HepG2 (cell line): Measurements from ENCODE around the gene PSMB3. TPM values are rescaled to one million over a fixed set of nuclear protein-coding genes. Genes with fewer than 3 reads are reported as not detected.

Source experiments
- AKNA ChIP-seq: sonication (generic); formaldehyde crosslinking; IDR thresholded peaks from 2 replicates; pipeline ENCODE4 v1.4.0; 2020; ENCODE audit warnings: missing genetic modification reagents, borderline replicate concordance
- CCDC6 ChIP-seq: sonication (generic); formaldehyde crosslinking; IDR thresholded peaks from 2 replicates; pipeline ENCODE4 v1.8.1; 2022; ENCODE audit warnings: mild to moderate bottlenecking, missing genetic modification reagents, moderate library complexity
- DNMT3B ChIP-seq: conservative IDR thresholded peaks from 2 replicates; pipeline ENCODE4 v1.6.1; 2016; ENCODE audit warnings: missing biosample characterization, control low read depth
- EP300 ChIP-seq, 3 experiments: sonication (generic) in 1 of 3; formaldehyde crosslinking in 1 of 3; IDR thresholded peaks; 2 replicates each; pipeline versions ENCODE4 v1.5.1 to v1.6.1; 2011 to 2020; ENCODE audit warnings: low read depth in 2 of 3, low read length in 2 of 3, borderline replicate concordance in 1 of 3, improper control_type of control experiment in 1 of 3, mild to moderate bottlenecking in 1 of 3, missing genetic modification reagents in 1 of 3, moderate library complexity in 1 of 3
- HNF4A ChIP-seq: sonication (generic); formaldehyde crosslinking; IDR thresholded peaks from 2 replicates; pipeline ENCODE4 v1.4.0; 2020; ENCODE audit warnings: missing genetic modification reagents
- HNRNPL ChIP-seq: fragments of 200-400 bp; formaldehyde crosslinking; IDR thresholded peaks from 2 replicates; pipeline ENCODE4 v1.6.1; 2017; ENCODE audit warnings: mild to moderate bottlenecking, low read depth, low read length
- NFIB ChIP-seq: sonication (generic); formaldehyde crosslinking; IDR thresholded peaks from 2 replicates; pipeline ENCODE4 v1.9.0; 2021; ENCODE audit warnings: missing genetic modification reagents, mild to moderate bottlenecking, borderline replicate concordance
- NKX3-1 ChIP-seq: sonication (generic); formaldehyde crosslinking; IDR thresholded peaks from 2 replicates; pipeline ENCODE4 v1.5.0; 2020; ENCODE audit warnings: missing genetic modification reagents
- RAD21 ChIP-seq: fragments of 450-650 bp; formaldehyde crosslinking; IDR thresholded peaks from 2 replicates; pipeline ENCODE4 v1.5.0; 2020; ENCODE audit warnings: mild to moderate bottlenecking
- SOX13 ChIP-seq, 3 experiments: fragments of 450-650 bp in 1 of 3; sonication (generic) in 1 of 3; formaldehyde crosslinking in 1 of 3; IDR thresholded peaks in 2 of 3; conservative IDR thresholded peaks in 1 of 3; 2 replicates each; pipeline versions ENCODE4 v1.5.0 to v1.6.1; 2016 to 2020; ENCODE audit warnings: antibody characterized with exemption in 1 of 3, mild to moderate bottlenecking in 1 of 3, missing compliant biosample characterization in 1 of 3, missing genetic modification reagents in 1 of 3, moderate library complexity in 1 of 3
- TSC22D2 ChIP-seq: sonication (generic); formaldehyde crosslinking; IDR thresholded peaks from 2 replicates; pipeline ENCODE4 v1.5.1; 2020; ENCODE audit warnings: missing genetic modification reagents, mild to moderate bottlenecking, borderline replicate concordance
- ZBTB42 ChIP-seq: sonication (generic); formaldehyde crosslinking; IDR thresholded peaks from 2 replicates; pipeline ENCODE4 v1.5.0; 2020; ENCODE audit warnings: mild to moderate bottlenecking, missing genetic modification reagents
- ZBTB44 ChIP-seq: sonication (generic); formaldehyde crosslinking; IDR thresholded peaks from 2 replicates; pipeline ENCODE4 v1.4.0; 2020; ENCODE audit warnings: missing genetic modification reagents
- ZFP41 ChIP-seq: sonication (generic); formaldehyde crosslinking; IDR thresholded peaks from 2 replicates; pipeline ENCODE4 v1.4.0; 2020; ENCODE audit warnings: mild to moderate bottlenecking, missing genetic modification reagents, borderline replicate concordance
- ZFP82 ChIP-seq: sonication (generic); formaldehyde crosslinking; IDR thresholded peaks from 2 replicates; pipeline ENCODE4 v1.5.1; 2020; ENCODE audit warnings: mild to moderate bottlenecking, missing genetic modification reagents, borderline replicate concordance
- ZKSCAN8 ChIP-seq: IDR thresholded peaks from 2 replicates; pipeline ENCODE4 v1.6.1; 2016; ENCODE audit warnings: borderline replicate concordance, missing genetic modification reagents, missing compliant biosample characterization
- ZNF101 ChIP-seq: sonication (generic); formaldehyde crosslinking; IDR thresholded peaks from 2 replicates; pipeline ENCODE4 v1.4.0; 2020; ENCODE audit warnings: mild to moderate bottlenecking, low read depth, missing genetic modification reagents, borderline replicate concordance
- ZSCAN20 ChIP-seq: sonication (generic); formaldehyde crosslinking; IDR thresholded peaks from 2 replicates; pipeline ENCODE4 v1.4.0; 2020; ENCODE audit warnings: missing genetic modification reagents, mild to moderate bottlenecking, borderline replicate concordance
- polyA plus RNA-seq, 8 experiments: library from polyadenylated mRNA; depleted of rRNA in 3 of 8; stranded (reverse) in 7 of 8; unstranded in 1 of 8; fragments of >200 nt; fragmentation: Illumina TruSeq in 4 of 8; extraction: Trizol in 4 of 8; gene quantifications; 2 replicates each; pipeline versions ENCODE4 v1.2.1 to v1.2.3, GENCODE V29; 2011 to 2016; ENCODE audit warnings: low read depth in 4 of 8, missing spikeins in 1 of 8, mixed read lengths in 1 of 8; ENCODE audit not compliant: insufficient read depth in 1 of 8
- total RNA-seq, 5 experiments: library from RNA; depleted of rRNA; stranded (reverse); fragments of >200 nt; fragmentation: Illumina TruSeq; extraction: Trizol; gene quantifications; 2 replicates each; pipeline ENCODE4 v1.2.3, GENCODE V29; 2016; ENCODE audit warnings: low read depth in 1 of 5
- TF ChIP-seq, protein P1 (sequence below): sonication (generic); formaldehyde crosslinking; IDR thresholded peaks from 2 replicates; pipeline ENCODE4 v1.5.0; 2020; ENCODE audit warnings: missing genetic modification reagents

Gene PSMB3
- total and polyA plus RNA-seq, 2 of the 13 experiments (the other 11 are each of a cell fraction or from before 2014, with no cell fraction given), result 366 to 517 TPM

- TF ChIP-seq ZBTB44 (CRISPR knock-in tag) (peak; percentile 34; the same call in 1 of the 2 replicates), ZFP82 (CRISPR knock-in tag) (peak; percentile 10; the same call in 1 of the 2 replicates), NFIB (CRISPR knock-in tag) (no peak), AKNA (CRISPR knock-in tag) (peak; percentile 74; the same call in 1 of the 2 replicates), DNMT3B (CRISPR knock-in tag) (0 out of 2 replicates have a peak, but pooled peaks have one; percentile 56), TSC22D2 (CRISPR knock-in tag) (no peak), ZFP41 (CRISPR knock-in tag) (no peak), RAD21 (CRISPR knock-in tag) (no peak), ZNF101 (CRISPR knock-in tag) (no peak), HNF4A (CRISPR knock-in tag) (no peak), CCDC6 (CRISPR knock-in tag) (0 out of 2 replicates have a peak, but pooled peaks have one; percentile 11), ZSCAN20 (peak; percentile 78; the same call in 1 of the 2 replicates), ZBTB42 (CRISPR knock-in tag) (no peak), HNRNPL (no peak), ZKSCAN8 (CRISPR knock-in tag) (no peak), SOX13 (IDR thresholded peaks at IDR 0.05) (0 out of 2 replicates have a peak, but pooled peaks have one; percentile 15), SOX13 (CRISPR knock-in tag; conservative IDR thresholded peaks at IDR 0.05 in 1 of 2, IDR thresholded peaks at IDR 0.05 in 1 of 2) (no peak; a peak in 1 of 4 replicates), EP300 (IDR thresholded peaks at IDR 0.05; ENCODE audit: low read depth in 2 of 2, low read length in 2 of 2) (no peak), EP300 (CRISPR knock-in tag; IDR thresholded peaks at IDR 0.05; ENCODE audit: borderline replicate concordance) (peak; percentile 41; the same call in 1 of the 2 replicates), NKX3-1 (CRISPR knock-in tag) (peak; percentile 63; the same call in 1 of the 2 replicates)
- TF ChIP-seq, protein P1, sequence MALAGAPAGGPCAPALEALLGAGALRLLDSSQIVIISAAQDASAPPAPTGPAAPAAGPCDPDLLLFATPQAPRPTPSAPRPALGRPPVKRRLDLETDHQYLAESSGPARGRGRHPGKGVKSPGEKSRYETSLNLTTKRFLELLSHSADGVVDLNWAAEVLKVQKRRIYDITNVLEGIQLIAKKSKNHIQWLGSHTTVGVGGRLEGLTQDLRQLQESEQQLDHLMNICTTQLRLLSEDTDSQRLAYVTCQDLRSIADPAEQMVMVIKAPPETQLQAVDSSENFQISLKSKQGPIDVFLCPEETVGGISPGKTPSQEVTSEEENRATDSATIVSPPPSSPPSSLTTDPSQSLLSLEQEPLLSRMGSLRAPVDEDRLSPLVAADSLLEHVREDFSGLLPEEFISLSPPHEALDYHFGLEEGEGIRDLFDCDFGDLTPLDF (CRISPR knock-in tag), result peak; percentile 30
Observed at GRCh38 chr17:38704606-38705522, 47.7 kb upstream of the PSMB3 start, which contains the start of gene MLLT6 (continued).
